PC-3 (cell line): ENCODE data around the gene REP15. TPM values are rescaled to one million over a fixed set of nuclear protein-coding genes. Genes with fewer than 3 reads are reported as not detected.

Source experiments
- ATAC-seq: fragments of 200-7000 bp; cut with Tn5 transposase; 2 replicates; pipeline ENCODE4 v1.9.1; 2020; ENCODE audit warnings: mild to moderate bottlenecking, moderate library complexity
- BruUV-seq: library from RNA; stranded (reverse); fragments of 400-500 nt; replicated peaks from 2 replicates; lab custom pipeline; 2021; lab: Mats Ljungman, UMichigan
- CTCF ChIA-PET: fragments of 300-600 bp; sonication (Branson Sonifier 250); formaldehyde crosslinking; loops from one replicate; lab custom pipeline; 2022; ENCODE audit warnings: antibody characterized with exemption; lab: Charles Lee
- POLR2A ChIA-PET: fragments of 300-600 bp; sonication (Branson Sonifier 250); formaldehyde crosslinking; loops from one replicate; lab custom pipeline; 2022; ENCODE audit warnings: antibody characterized with exemption; ENCODE audit not compliant: unreplicated experiment; lab: Charles Lee
- DNase-seq: peaks from one replicate; pipeline ENCODE4 v3.0.0-alpha.2; 2015
- H2AFZ ChIP-seq: fragments of 300-600 bp; sonication (generic); 2 replicates; pipeline ENCODE4 v1.6.0; 2016; ENCODE audit warnings: antibody characterized with exemption, low read length
- H3F3A ChIP-seq: fragments of 300-600 bp; sonication (generic); one replicate; pipeline ENCODE4 v1.6.0; 2017; ENCODE audit warnings: antibody characterized with exemption, low read length, control low read depth, mild to moderate bottlenecking; ENCODE audit not compliant: unreplicated experiment
- H3K27ac ChIP-seq: fragments of 300-600 bp; sonication (generic); 2 replicates; pipeline ENCODE4 v1.5.1; 2016; ENCODE audit warnings: mild to moderate bottlenecking, low read length
- H3K27me3 ChIP-seq: fragments of 300-600 bp; sonication (generic); 2 replicates; pipeline ENCODE4 v1.6.1; 2016; ENCODE audit warnings: low read length, mixed read lengths
- H3K36me3 ChIP-seq: fragments of 300-600 bp; sonication (generic); 2 replicates; pipeline ENCODE4 v1.6.1; 2016; ENCODE audit warnings: low read depth, mixed run types, low read length, mixed read lengths
- H3K4me1 ChIP-seq: fragments of 300-600 bp; sonication (generic); 2 replicates; pipeline ENCODE4 v1.5.1; 2016; ENCODE audit warnings: low read length; ENCODE audit not compliant: insufficient read depth
- H3K4me2 ChIP-seq: fragments of 300-600 bp; sonication (generic); 2 replicates; pipeline ENCODE4 v1.6.0; 2016; ENCODE audit warnings: low read length
- H3K4me3 ChIP-seq: fragments of 300-600 bp; sonication (generic); 2 replicates; pipeline ENCODE4 v1.5.1; 2016; ENCODE audit warnings: mild to moderate bottlenecking, low read length, mixed read lengths
- H3K79me2 ChIP-seq: fragments of 300-600 bp; sonication (generic); 2 replicates; pipeline ENCODE4 v1.6.1; 2017; ENCODE audit warnings: low read length, mixed read lengths
- H3K9ac ChIP-seq: fragments of 300-600 bp; sonication (generic); 2 replicates; pipeline ENCODE4 v1.6.0; 2016; ENCODE audit warnings: mild to moderate bottlenecking, low read length
- H3K9me2 ChIP-seq: fragments of 300-600 bp; sonication (generic); replicated peaks from 2 replicates; pipeline ENCODE4 v1.6.1; 2016; ENCODE audit warnings: mixed run types, low read length, mixed read lengths
- H3K9me3 ChIP-seq: fragments of 300-600 bp; sonication (generic); 2 replicates; pipeline ENCODE4 v1.6.1; 2016; ENCODE audit warnings: low read length, mixed read lengths
- H4K20me1 ChIP-seq: fragments of 300-600 bp; sonication (generic); 2 replicates; pipeline ENCODE4 v1.6.1; 2016; ENCODE audit warnings: low read length, mixed read lengths
- EZH2 ChIP-seq: fragments of 300-600 bp; sonication (generic); IDR thresholded peaks from one replicate; pipeline ENCODE4 v1.6.1; 2017; ENCODE audit warnings: antibody characterized with exemption, mild to moderate bottlenecking, low read length; ENCODE audit not compliant: unreplicated experiment
- EZH2phosphoT487 ChIP-seq: fragments of 300-600 bp; sonication (generic); IDR thresholded peaks from 2 replicates; pipeline ENCODE4 v1.6.1; 2018; ENCODE audit warnings: mild to moderate bottlenecking, antibody characterized with exemption, low read length, borderline replicate concordance
- intact Hi-C: fragments of 100-400 bp; cut with micrococcal nuclease; formaldehyde crosslinking; loops from 2 replicates; pipeline ENCODE4 v1.9.0; 2023
- total RNA-seq: library from RNA; depleted of rRNA; stranded (reverse); fragments of >200 nt; gene quantifications from 2 replicates; pipeline ENCODE4 v1.2.3, GENCODE V29; 2014
- TF ChIP-seq, protein P1 (sequence below): fragments of 300-600 bp; sonication (generic); conservative IDR thresholded peaks from 2 replicates; pipeline ENCODE4 v1.5.1; 2017; ENCODE audit warnings: antibody characterized with exemption, low read depth, mild to moderate bottlenecking, low read length

Gene REP15
- total RNA-seq, 1 experiment from 2014 or later = 1.6 TPM

DNA sequence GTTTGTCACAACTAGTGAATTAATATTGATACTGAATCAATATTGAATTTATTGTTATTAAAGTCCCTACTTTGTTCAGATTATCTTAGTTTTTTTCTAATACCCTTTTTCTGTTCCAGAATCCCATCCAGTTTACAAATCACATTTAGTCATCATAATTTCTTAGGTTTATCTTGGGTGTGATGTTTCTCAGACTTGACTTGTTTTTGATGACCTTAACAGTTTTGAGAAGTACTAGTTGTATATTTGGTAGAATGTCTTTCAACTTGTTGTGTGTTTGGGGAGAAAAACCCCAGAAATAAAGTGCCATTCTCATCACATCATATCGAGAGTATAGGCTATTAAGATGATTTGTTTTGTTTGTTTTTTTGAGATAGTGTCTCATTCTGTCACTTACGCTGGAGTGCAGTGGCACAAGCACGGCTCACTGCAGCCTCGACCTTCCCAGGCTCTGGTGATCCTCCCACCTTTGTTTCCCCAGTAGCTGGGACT lies 33.9 kb downstream of the REP15 start:
- Histone ChIP-seq H3K9me2 (no peaks in the 10 kb centered on the region), H3K4me2 (no peak overlapping the region), H3K9ac (no peak overlapping the region), H3K27me3 (no peaks in the 10 kb centered on the region), H3F3A (peaks cover 7% of the 10 kb centered on the region), H3K27ac (no peak overlapping the region), H3K79me2 (peaks cover 20% of the 10 kb centered on the region; the same call in 1 of the 2 replicates), H2AFZ (no peak overlapping the region), H4K20me1 (no peaks in the 10 kb centered on the region), H3K9me3 (no peaks in the 10 kb centered on the region), H3K4me1 (0 out of 2 replicates have a peak, but pooled peaks cover 4% of the 10 kb centered on the region), H3K36me3 (peaks cover 62% of the 10 kb centered on the region), H3K4me3 (no peak overlapping the region)
- BruUV-seq = no TSS peak
- ChIA-PET POLR2A (no interaction called here), CTCF (no interaction called here)
- ATAC-seq (no peak), DNase-seq (no peak)
- intact Hi-C loops = no loop called here
- TF ChIP-seq EZH2phosphoT487 = no peak
- TF ChIP-seq, protein P1, sequence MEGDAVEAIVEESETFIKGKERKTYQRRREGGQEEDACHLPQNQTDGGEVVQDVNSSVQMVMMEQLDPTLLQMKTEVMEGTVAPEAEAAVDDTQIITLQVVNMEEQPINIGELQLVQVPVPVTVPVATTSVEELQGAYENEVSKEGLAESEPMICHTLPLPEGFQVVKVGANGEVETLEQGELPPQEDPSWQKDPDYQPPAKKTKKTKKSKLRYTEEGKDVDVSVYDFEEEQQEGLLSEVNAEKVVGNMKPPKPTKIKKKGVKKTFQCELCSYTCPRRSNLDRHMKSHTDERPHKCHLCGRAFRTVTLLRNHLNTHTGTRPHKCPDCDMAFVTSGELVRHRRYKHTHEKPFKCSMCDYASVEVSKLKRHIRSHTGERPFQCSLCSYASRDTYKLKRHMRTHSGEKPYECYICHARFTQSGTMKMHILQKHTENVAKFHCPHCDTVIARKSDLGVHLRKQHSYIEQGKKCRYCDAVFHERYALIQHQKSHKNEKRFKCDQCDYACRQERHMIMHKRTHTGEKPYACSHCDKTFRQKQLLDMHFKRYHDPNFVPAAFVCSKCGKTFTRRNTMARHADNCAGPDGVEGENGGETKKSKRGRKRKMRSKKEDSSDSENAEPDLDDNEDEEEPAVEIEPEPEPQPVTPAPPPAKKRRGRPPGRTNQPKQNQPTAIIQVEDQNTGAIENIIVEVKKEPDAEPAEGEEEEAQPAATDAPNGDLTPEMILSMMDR = no peak
- TF ChIP-seq EZH2 = no peak

DNA sequence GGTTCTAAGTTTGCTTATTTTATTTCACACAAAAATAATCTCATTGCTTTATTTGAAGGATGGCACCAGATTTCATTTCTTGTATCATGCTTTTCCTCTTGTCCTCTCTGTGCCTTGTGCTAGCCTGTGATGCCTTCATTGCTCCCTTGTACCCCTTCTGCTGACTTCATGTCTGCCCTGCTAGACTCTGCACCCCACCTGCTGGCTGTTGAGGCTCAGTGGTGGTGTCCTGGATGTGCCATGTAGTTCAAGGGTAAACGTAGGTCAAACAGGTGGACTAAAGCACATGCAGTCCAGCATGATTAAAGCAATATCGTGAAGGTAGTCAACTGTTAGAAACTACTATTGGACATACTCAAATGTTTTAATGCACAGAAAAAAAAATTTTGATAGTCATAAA lies 36.0 kb downstream of the REP15 start:
- peaks cover 14% of the 10 kb centered on the region; the same call in 1 of the 2 replicates for H3K79me2 ChIP-seq
- no peaks in the 10 kb centered on the region for H3K27me3 ChIP-seq
- H3K4me3 ChIP-seq = no peak overlapping the region
- no TSS peak for BruUV-seq
- H3K4me1 ChIP-seq = 0 out of 2 replicates have a peak, but pooled peaks cover 4% of the 10 kb centered on the region
- ATAC-seq (peak; percentile 63), DNase-seq (peak; percentile 51)
- TF ChIP-seq EZH2phosphoT487 (no peak), EZH2 (no peak)
- TF ChIP-seq, protein P1 = peak; percentile 71
- H3K9me3 ChIP-seq = no peaks in the 10 kb centered on the region
- H3K9me2 ChIP-seq = no peaks in the 10 kb centered on the region
- ChIA-PET CTCF (interaction anchor here (0.5 to 1.5 kb wide), 15 partner anchors 10 to 1292 kb away, joined by 3 to 25 read pairs (median 3); partner anchors contain the start of genes KLHL42 and MANSC4), POLR2A (interaction anchor here (0.6 kb wide), 1 partner anchor 58 kb away, joined by 3 read pairs; no protein-coding TSS in a partner anchor)
- intact Hi-C loops = loop anchor here (2.0 kb wide), 1 partner anchor 441 kb away; no protein-coding TSS in a partner anchor
- no peak overlapping the region for H3K4me2 ChIP-seq
- peaks cover 7% of the 10 kb centered on the region for H3F3A ChIP-seq
- H2AFZ ChIP-seq = no peak overlapping the region
- no peaks in the 10 kb centered on the region for H4K20me1 ChIP-seq
- no peak overlapping the region for H3K9ac ChIP-seq
- H3K36me3 ChIP-seq = peaks cover 65% of the 10 kb centered on the region
- no peak overlapping the region for H3K27ac ChIP-seq
